Stimulated activated CD4-positive, alpha-beta T cell treated with anti-CD3 and anti-CD28 coated beads, Interleukin-12 subunit alpha, Interleukin-12 subunit beta, amount 100 ng/mL, for 48 hours (primary cell): ENCODE data around the gene SYTL1.

ENCODE experiments used
- DNase-seq, 3 donors: peaks; one replicate each; pipeline ENCODE4 v3.0.0-alpha.2; 2020; ENCODE audit warnings: low read depth in 2 of 3, low spot score in 1 of 3

Gene SYTL1

DNA sequence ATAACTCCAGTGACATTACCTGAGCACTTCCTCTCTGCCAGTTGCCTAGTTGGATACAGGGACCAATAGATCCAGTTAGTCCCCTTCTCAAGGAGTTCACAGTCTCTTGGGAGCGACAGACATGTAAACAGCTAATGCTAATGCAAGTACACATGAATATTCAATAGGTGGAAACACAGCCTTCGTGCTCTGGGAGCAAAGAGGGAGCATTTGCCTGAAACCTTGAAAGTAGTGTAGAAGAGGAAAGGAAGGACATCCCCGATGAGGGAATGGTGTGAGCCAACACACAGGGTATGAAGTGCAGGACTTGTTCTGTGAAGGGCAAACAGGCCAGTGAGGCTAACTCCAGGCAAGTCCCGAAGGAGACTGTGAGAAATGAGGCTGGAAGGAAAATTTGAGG is 23.7 kb upstream of the SYTL1 start:
- no peak for DNase-seq

DNA sequence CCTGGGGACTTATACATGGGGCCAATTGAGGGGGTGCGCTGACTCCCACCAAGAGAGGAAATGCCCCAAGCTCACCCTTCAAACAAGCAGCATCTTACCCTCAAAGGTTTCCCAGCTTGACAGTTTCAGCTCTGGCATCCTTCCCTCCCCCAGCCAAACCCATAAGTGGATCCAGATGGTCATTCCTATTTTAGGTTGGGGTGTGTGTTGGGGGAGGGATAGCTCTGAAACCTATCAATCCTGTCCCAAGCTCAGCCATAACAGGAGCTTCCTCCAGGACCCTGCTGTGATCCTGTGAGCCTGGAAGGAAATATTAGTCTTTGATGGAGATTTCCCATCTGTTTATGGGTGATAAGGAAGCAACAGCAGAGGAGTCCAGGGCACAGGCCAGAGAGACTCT is 23.2 kb upstream of the SYTL1 start:
- DNase-seq = no peak

DNA sequence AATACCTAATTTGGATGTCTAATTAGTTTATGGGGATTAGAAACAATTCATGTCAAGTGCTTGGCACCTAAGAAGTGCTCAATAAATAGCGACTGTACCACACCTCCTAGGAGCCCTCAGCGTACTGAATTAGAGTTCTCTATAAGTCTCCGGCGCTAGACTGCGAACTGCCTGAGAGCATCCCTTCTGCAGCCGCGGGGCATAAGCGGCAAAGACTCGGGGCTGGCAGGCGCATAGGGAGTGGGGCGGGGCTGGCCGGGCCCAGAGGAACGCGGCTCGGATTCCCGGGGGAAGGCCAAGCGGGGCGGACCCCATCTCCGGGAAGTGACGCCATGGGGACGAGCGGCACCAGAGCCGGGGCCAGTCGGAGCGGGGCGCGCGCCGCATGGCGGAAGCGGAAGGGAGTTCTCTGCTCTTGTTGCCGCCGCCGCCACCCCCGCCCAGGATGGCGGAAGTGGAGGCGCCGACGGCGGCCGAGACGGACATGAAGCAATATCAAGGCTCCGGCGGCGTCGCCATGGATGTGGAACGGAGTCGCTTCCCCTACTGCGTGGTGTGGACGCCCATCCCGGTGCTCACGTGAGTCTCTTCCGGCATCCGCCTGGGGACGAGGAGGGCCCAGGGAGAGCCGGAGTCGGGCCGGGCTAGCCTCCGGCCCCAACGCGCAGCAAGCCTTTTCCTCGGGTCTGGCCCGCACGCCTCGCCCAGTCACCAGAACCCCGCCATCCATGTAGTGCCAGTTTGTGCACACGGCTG is 19.8 kb upstream of the SYTL1 start, which contains the start of gene TMEM222:
Gene TMEM222, plus strand, starts transcription at position 351 of the 756 bp plus-strand sequence. Its CDS starts 35 bp downstream, at position 386.
- peak; percentile 92 to 97 (median 96) for DNase-seq

GRCh38 chr1:27322569-27323240 is 19.1 kb upstream of the SYTL1 start:
- DNase-seq = no peak

DNA sequence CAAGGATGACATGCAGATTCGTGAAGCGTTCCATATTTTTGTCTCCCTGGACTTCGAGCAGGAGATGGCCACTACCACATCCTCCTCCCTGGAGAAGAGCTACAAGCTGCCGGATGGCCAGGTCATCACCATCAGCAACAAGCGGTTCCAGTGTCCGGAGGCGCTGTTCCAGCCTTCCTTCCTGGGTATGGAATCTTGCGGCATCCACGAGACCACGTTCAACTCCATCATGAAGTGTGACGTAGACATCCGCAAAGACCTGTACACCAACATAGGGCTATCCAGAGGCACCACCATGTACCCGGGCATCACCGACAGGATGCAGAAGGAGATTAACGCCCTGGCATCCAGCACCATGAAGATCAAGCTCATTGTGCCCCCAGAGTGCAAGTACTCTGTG is 16.5 kb upstream of the SYTL1 start:
- DNase-seq = no peak

- no peak for DNase-seq
Measured at GRCh38 chr1:27327964-27328363, 13.9 kb upstream of the SYTL1 start.

DNA sequence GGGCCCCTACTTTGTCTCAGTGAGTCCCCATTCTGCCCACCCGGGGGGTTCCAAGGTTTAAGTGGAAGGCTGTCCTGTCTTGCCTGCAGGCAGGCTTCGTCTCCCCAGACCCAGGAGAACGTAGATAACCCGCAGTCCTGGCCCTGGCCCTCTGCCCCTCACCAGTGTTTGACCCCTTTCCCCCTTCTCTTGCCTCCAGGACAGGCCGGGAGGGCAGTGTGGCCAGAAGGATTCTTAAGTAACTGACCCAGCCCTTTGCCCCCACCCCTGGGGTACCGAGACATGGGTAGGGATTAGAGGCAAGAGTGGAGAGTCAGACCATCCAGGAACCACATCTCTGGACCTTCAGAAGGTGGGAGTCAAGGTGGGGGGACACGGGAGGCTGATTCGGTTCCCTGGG is 11.0 kb upstream of the SYTL1 start:
- no peak for DNase-seq

DNA sequence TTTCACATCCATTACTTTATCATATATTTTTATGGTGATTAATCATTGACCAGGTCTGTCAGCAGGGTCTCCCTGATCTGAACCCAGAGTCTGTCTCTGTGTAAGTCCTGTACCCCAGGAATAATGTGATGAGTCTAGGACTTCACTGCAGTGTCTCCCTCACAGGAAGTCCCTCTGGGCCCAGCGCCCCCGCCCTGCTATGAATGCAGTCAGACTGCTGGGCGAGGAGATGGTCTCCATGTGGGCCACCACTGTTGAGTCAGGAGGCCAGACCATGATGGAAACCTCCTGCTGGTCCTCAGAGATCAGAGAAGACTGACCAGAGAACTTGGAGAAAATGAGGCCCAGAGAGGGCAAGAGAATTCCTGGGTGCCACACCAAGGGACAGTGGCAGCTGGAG is 10.4 kb upstream of the SYTL1 start:
- DNase-seq = no peak

DNA sequence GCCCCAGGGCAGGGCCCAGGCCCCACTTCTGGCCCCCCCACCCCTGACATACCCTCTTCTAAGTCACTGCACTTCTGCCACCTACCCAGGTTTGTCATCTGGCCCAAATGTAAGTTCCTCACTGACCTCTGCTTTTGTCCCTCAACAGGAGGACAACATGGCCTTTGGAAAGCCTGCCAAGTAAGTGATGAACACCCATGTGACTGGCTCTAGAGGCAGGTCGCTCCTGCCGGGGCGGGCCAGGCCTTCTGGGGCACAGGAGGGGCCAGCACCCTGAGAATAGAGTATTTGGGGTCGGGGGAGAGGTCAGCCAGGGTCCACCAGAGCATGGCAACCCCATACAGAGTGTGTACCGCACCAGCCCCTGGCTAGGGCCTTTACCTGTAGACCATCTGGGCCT is 9.9 kb upstream of the SYTL1 start:
- no peak for DNase-seq

GRCh38 chr1:27332536-27333281 is 9.1 kb upstream of the SYTL1 start:
- DNase-seq = peak in 2 of 3 donors; percentile 38 to 39

DNA sequence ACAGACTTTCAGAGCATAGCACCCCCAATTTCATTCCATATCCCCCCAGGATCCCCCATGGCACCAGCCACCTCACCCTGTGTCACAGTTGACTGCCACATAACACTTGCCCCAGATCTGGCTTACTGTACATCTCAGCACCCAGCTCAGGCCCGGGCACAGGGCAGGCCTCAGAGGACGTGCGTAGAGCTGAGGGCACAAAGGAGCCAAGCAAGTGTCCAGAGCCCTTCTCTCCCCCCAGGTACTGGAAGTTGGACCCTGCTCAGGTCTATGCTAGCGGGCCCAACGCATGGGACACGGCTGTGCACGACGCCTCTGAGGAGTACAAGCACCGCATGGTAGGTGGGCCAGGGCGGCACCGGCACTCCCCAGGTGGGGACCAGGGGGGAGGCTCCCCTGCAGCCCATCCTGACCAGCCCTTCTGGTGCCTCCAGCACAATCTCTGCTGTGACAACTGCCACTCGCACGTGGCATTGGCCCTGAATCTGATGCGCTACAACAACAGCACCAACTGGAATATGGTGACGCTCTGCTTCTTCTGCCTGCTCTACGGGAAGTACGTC is 8.0 kb upstream of the SYTL1 start:
- DNase-seq = no peak

DNA sequence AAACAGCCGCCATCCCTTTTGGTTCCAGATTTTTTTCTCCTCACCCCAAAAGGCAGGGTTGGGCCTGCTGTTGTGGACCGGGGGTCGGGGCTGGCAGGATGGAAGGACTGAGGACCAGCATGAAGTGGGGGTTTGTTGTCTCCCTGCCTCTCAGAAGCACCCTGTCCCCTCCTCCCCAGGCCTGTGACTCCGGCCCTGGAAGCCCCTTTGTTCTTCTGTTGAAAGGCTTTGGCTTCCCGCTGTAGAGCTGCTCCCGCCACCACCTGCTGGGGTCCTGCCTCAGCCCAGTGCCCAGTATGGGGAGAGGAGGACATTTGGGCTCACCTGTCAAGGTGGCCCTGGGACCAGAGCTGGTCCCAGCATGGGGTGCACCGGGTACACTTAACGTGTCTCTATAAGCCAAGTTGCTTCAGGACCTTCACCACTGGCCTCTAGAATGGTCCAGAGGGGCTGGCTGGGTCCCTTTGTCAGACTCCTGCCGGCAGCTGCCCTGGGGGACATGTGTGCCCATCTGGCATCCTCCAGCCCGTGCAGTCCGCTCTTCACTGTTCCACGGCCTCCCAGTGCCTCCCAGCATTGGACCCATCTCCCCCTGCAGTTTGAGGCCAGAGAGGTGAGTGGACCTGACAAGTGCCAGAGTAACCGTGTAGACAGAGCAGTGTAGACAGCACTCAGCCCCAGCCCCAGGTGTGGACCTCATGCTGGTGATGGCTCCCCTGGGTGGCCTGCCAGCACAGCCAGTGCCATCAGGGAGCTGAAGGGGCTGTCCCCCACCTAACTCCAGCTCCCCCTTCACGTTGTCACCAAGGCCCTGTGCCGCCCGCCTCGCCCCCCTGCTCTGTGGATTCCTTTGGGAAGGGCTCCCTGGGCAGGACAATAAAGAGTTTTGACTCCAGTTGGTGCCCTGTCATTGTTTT is 6.1 kb upstream of the SYTL1 start:
- DNase-seq = no peak

- no peak for DNase-seq
Measured at GRCh38 chr1:27336756-27337155, 5.1 kb upstream of the SYTL1 start.

- no peak for DNase-seq
Measured at GRCh38 chr1:27338751-27339150, 3.1 kb upstream of the SYTL1 start.

- DNase-seq = no peak
Measured at GRCh38 chr1:27339213-27339612, 2.6 kb upstream of the SYTL1 start.

DNA sequence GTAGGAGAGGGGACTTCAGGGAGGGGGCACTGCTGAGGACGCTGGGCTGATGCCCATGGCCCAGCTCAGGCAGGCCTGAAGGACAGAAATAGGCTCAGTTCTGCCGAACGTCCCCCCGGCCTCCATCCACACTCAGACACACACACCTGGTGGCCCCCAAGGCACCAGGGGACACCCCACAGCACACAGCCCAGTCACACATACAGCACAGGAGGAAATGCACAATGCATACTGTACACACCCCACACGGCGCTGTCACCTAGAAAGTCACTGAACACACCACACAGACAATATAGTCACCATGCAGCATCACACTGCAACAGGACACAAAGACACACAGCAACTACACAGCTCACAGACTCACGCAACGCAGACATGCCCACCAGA is 562 bp downstream of the SYTL1 start:
- no peak for DNase-seq

GRCh38 chr1:27342778-27343638 is 1.2 kb downstream of the SYTL1 start:
- DNase-seq = no peak

- no peak for DNase-seq
Measured at GRCh38 chr1:27343639-27344025, 1.8 kb downstream of the SYTL1 start.

DNA sequence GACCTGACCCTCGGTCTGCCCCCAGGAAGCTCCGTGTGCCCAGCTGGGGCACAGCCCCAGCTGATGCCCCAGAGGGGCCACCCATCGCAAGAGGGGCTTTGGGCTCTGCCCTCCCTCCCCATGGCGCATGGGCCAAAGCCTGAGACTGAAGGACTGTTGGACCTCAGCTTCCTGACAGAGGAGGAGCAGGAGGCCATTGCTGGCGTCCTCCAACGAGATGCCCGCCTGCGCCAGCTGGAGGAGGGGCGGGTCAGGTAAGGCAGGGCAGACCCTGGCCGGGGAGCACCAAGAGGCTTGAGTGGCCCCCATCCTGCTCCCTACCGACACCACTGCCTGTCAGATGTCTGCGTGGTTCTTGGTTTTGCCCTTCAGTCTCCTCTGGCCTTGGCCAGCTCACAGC is 3.5 kb downstream of the SYTL1 start:
- no peak for DNase-seq

DNA sequence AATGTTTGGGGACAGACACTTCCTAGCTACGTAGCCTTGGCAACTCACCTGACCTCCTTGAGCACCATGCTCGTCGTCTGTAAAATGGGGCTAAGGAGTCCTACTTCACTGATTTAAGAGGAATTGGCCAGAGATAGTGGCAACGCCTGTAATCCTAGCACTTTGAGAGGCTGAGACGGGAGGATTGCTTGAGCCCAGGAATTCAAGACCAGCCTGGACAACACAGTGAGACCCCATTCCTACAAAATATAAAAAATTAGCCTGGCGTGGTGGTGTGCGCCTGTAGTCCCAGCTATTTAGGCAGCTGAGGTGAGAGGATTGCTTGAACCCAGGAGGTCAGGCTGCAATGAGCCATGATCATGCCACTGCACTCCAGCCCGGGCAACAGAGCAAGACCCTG is 4.5 kb downstream of the SYTL1 start:
- DNase-seq = no peak
